ENCODE data around the gene RBMS3.
"Not testable (repeated sequence)": the region's sequence is repeated elsewhere in the genome, so short reads cannot be mapped to it uniquely, and the experiment has no call there.

RBMS3 gene

GRCh38 chr3:29493109-29493508 lies 212.2 kb downstream of the RBMS3 start:
- no peak for DNase-seq

GRCh38 chr3:29494305-29495036 lies 213.6 kb downstream of the RBMS3 start:
- no peak for DNase-seq

- DNase-seq: no peak
Observed at GRCh38 chr3:29497282-29497681, 216.4 kb downstream of the RBMS3 start.

GRCh38 chr3:29502771-29503170 lies 221.9 kb downstream of the RBMS3 start:
- DNase-seq: no peak

GRCh38 chr3:29503314-29503713 lies 222.4 kb downstream of the RBMS3 start:
- DNase-seq: no peak

GRCh38 chr3:29503958-29504357 lies 223.1 kb downstream of the RBMS3 start:
- no peak for DNase-seq

GRCh38 chr3:29506502-29506901 lies 225.6 kb downstream of the RBMS3 start:
- DNase-seq: no peak

GRCh38 chr3:29511701-29512100 lies 230.8 kb downstream of the RBMS3 start:
- DNase-seq: no peak

GRCh38 chr3:29512641-29513040 lies 231.8 kb downstream of the RBMS3 start:
- no peak for DNase-seq

GRCh38 chr3:29513236-29513635 lies 232.4 kb downstream of the RBMS3 start:
- peak in 1 of 2 experiments; percentile 18 for DNase-seq

- no peak for DNase-seq
Observed at GRCh38 chr3:29514170-29514569, 233.3 kb downstream of the RBMS3 start.

- DNase-seq: peak; percentile 52 to 60
Observed at GRCh38 chr3:29514912-29515311, 234.0 kb downstream of the RBMS3 start.

GRCh38 chr3:29515451-29515850 lies 234.6 kb downstream of the RBMS3 start:
- DNase-seq: no peak

GRCh38 chr3:29516164-29516563 lies 235.3 kb downstream of the RBMS3 start:
- no peak for DNase-seq

GRCh38 chr3:29520764-29521163 lies 239.9 kb downstream of the RBMS3 start:
- DNase-seq: no peak

- DNase-seq: no peak
Observed at GRCh38 chr3:29521293-29521692, 240.4 kb downstream of the RBMS3 start.

- DNase-seq: no peak
Observed at GRCh38 chr3:29521751-29522150, 240.9 kb downstream of the RBMS3 start.

- DNase-seq: not testable (repeated sequence)
Observed at GRCh38 chr3:29524433-29524832, 243.6 kb downstream of the RBMS3 start.

GRCh38 chr3:29525254-29525881 lies 244.5 kb downstream of the RBMS3 start:
- DNase-seq: no peak

- no peak for DNase-seq
Observed at GRCh38 chr3:29527246-29527645, 246.4 kb downstream of the RBMS3 start.

GRCh38 chr3:29531644-29532043 lies 250.8 kb downstream of the RBMS3 start:
- no peak for DNase-seq

- no peak for DNase-seq
Observed at GRCh38 chr3:29532473-29532872, 251.6 kb downstream of the RBMS3 start.

- no peak for DNase-seq
Observed at GRCh38 chr3:29534006-29534405, 253.1 kb downstream of the RBMS3 start.

GRCh38 chr3:29536016-29536758 lies 255.3 kb downstream of the RBMS3 start:
- no peak for DNase-seq

Data from Kasumi-1 (cell line).